SK-N-SH (cell line): Measurements from ENCODE around the gene CALML4. TPM values are rescaled to one million over a fixed set of nuclear protein-coding genes. Genes with fewer than 3 reads are reported as not detected.

Experiments
- CTCF ChIA-PET: fragments of 300-600, 350-600 bp; formaldehyde crosslinking; extraction: SDS; loops from one replicate; lab custom pipeline; 2021; lab: Yijun Ruan, JAX
- POLR2A ChIA-PET: fragments of 350-600 bp; sonication (Branson Sonifier 250); formaldehyde crosslinking; extraction: SDS; loops from one replicate; lab custom pipeline; 2020; ENCODE audit warnings: antibody characterized with exemption, inconsistent platforms; lab: Yijun Ruan, JAX
- DNase-seq: peaks from one replicate; pipeline ENCODE4 v3.0.0; 2012
- H2AFZ ChIP-seq: fragments of 200-600 bp; sonication (generic); 2 replicates; pipeline ENCODE4 v1.8.1; 2016; ENCODE audit warnings: antibody characterized with exemption, mild to moderate bottlenecking, low read depth
- H3F3A ChIP-seq: fragments of 200-600 bp; sonication (generic); replicated peaks from 2 replicates; pipeline ENCODE3; 2016; ENCODE audit warnings: antibody characterized with exemption, mild to moderate bottlenecking; ENCODE audit not compliant: insufficient read depth
- H3K27ac ChIP-seq, 2 experiments: fragments of 200-500 bp in 1 of 2; fragments of 200-600 bp in 1 of 2; sonication (Bioruptor generic) in 1 of 2; sonication (generic), shearing (Covaris generic) in 1 of 2; 2 replicates each; pipeline versions ENCODE4 v1.5.1 to v1.6.1; 2014 to 2016; ENCODE audit warnings: low read depth in 2 of 2, inconsistent platforms in 1 of 2, low read length in 1 of 2, mild to moderate bottlenecking in 1 of 2, mixed read lengths in 1 of 2
- H3K27me3 ChIP-seq: fragments of 200-600 bp; sonication (generic), shearing (Covaris generic); 2 replicates; pipeline ENCODE4 v1.6.1; 2016; ENCODE audit warnings: mixed run types; ENCODE audit not compliant: insufficient read depth
- H3K36me3 ChIP-seq, 2 experiments: fragments of 200-500 bp in 1 of 2; fragments of 200-600 bp in 1 of 2; sonication (Bioruptor generic) in 1 of 2; sonication (generic) in 1 of 2; replicated peaks in 1 of 2; 2 replicates each; pipeline versions ENCODE3 to v1.5.1; 2014 to 2016; ENCODE audit warnings: low read length in 1 of 2, mild to moderate bottlenecking in 1 of 2; ENCODE audit not compliant: insufficient read depth in 2 of 2, control insufficient read depth in 1 of 2
- H3K4me1 ChIP-seq, 2 experiments: fragments of 200-500 bp in 1 of 2; fragments of 200-600 bp in 1 of 2; sonication (Bioruptor generic) in 1 of 2; sonication (generic), shearing (Covaris generic) in 1 of 2; 2 replicates each; pipeline versions ENCODE4 v1.5.1 to v1.6.1; 2014 to 2016; ENCODE audit warnings: low read depth in 1 of 2, low read length in 1 of 2, mixed run types in 1 of 2; ENCODE audit not compliant: insufficient read depth in 2 of 2, control insufficient read depth in 1 of 2
- H3K4me2 ChIP-seq: fragments of 200-600 bp; sonication (generic), shearing (Covaris generic); 2 replicates; pipeline ENCODE4 v1.6.1; 2017; ENCODE audit warnings: mixed run types
- H3K4me3 ChIP-seq, 2 experiments: fragments of 200-500 bp in 1 of 2; fragments of 200-600 bp in 1 of 2; sonication (Bioruptor generic) in 1 of 2; sonication (generic), shearing (Covaris generic) in 1 of 2; 2 replicates each; pipeline versions ENCODE4 v1.5.1 to v1.8.1; 2014 to 2016; ENCODE audit warnings: low read depth in 2 of 2, inconsistent platforms in 1 of 2, low read length in 1 of 2, mild to moderate bottlenecking in 1 of 2, mixed read lengths in 1 of 2, moderate library complexity in 1 of 2
- H3K79me2 ChIP-seq: fragments of 200-600 bp; sonication (generic); 2 replicates; pipeline ENCODE4 v1.8.1; 2017; ENCODE audit warnings: mild to moderate bottlenecking; ENCODE audit not compliant: insufficient read depth
- H3K9ac ChIP-seq: fragments of 200-600 bp; sonication (generic); 2 replicates; pipeline ENCODE4 v1.6.1; 2017; ENCODE audit warnings: mixed run types
- H3K9me2 ChIP-seq: fragments of 200-600 bp; sonication (generic); 2 replicates; pipeline ENCODE4 v1.6.1; 2017; ENCODE audit warnings: mixed run types
- H3K9me3 ChIP-seq: fragments of 200-600 bp; sonication (generic); 2 replicates; pipeline ENCODE4 v1.6.1; 2017; ENCODE audit warnings: mixed run types, mild to moderate bottlenecking, moderate library complexity
- H4K20me1 ChIP-seq: fragments of 200-600 bp; sonication (generic); 2 replicates; pipeline ENCODE4 v1.6.1; 2017; ENCODE audit warnings: mild to moderate bottlenecking, mixed run types; ENCODE audit not compliant: insufficient read depth
- ELF1 ChIP-seq: IDR thresholded peaks from 2 replicates; pipeline ENCODE4 v1.4.0; 2012
- EZH2phosphoT487 ChIP-seq: fragments of 200-600 bp; sonication (generic); IDR thresholded peaks from 2 replicates; pipeline ENCODE4 v1.6.1; 2017; ENCODE audit warnings: low read depth, mixed run types, mild to moderate bottlenecking, antibody characterized with exemption, moderate library complexity, borderline replicate concordance
- JUND ChIP-seq: IDR thresholded peaks from 2 replicates; pipeline ENCODE4 v1.4.0; 2012
- MAX ChIP-seq: IDR thresholded peaks from 2 replicates; pipeline ENCODE4 v1.4.0; 2012; ENCODE audit warnings: low read depth
- NFIC ChIP-seq: IDR thresholded peaks from 2 replicates; pipeline ENCODE4 v1.4.0; 2012; ENCODE audit warnings: borderline replicate concordance
- POLR2AphosphoS5 ChIP-seq: IDR thresholded peaks from 2 replicates; pipeline ENCODE4 v1.6.1; 2012; ENCODE audit warnings: low read depth, low read length
- RAD21 ChIP-seq: IDR thresholded peaks from 2 replicates; pipeline ENCODE4 v1.6.1; 2012; ENCODE audit warnings: mild to moderate bottlenecking, low read length
- RCOR1 ChIP-seq: fragments of 150-350 bp; IDR thresholded peaks from 2 replicates; pipeline ENCODE4 v1.6.1; 2017; ENCODE audit warnings: antibody characterized with exemption, low read length
- REST ChIP-seq: IDR thresholded peaks from 2 replicates; pipeline ENCODE4 v1.6.1; 2012; ENCODE audit warnings: mild to moderate bottlenecking, low read depth, low read length, moderate library complexity
- RFX5 ChIP-seq: IDR thresholded peaks from 2 replicates; pipeline ENCODE4 v1.6.1; 2012; ENCODE audit warnings: mild to moderate bottlenecking, improper control_type of control experiment, low read length
- RXRA ChIP-seq: IDR thresholded peaks from 2 replicates; pipeline ENCODE4 v1.4.0; 2012; ENCODE audit warnings: low read depth, mild to moderate bottlenecking, borderline replicate concordance
- SMC3 ChIP-seq: IDR thresholded peaks from 2 replicates; pipeline ENCODE4 v1.6.1; 2012; ENCODE audit warnings: low read depth, low read length, improper control_type of control experiment
- TAF1 ChIP-seq: IDR thresholded peaks from 2 replicates; pipeline ENCODE4 v1.6.1; 2012; ENCODE audit warnings: low read depth, mild to moderate bottlenecking, low read length, moderate library complexity, borderline replicate concordance
- TCF12 ChIP-seq: IDR thresholded peaks from 2 replicates; pipeline ENCODE4 v1.4.0; 2012
- USF1 ChIP-seq: IDR thresholded peaks from 2 replicates; pipeline ENCODE4 v1.4.0; 2012; ENCODE audit warnings: low read depth, borderline replicate concordance
- USF2 ChIP-seq: fragments of 150-350 bp; IDR thresholded peaks from 2 replicates; pipeline ENCODE4 v1.6.1; 2017; ENCODE audit warnings: antibody characterized with exemption, low read length, low read depth, borderline replicate concordance
- WGBS: methylation state at CpG from one replicate; pipeline ENCODE4 v1.1.6; 2017; ENCODE audit warnings: low lambda C conversion rate; 5-methylcytosine and 5-hydroxymethylcytosine counted together
- polyA plus RNA-seq, 3 experiments: library from polyadenylated mRNA; depleted of rRNA; stranded (reverse); fragments of >200 nt; gene quantifications; 2 replicates each; pipeline ENCODE4 v1.2.3, GENCODE V29; 2012

Gene CALML4
- polyA plus RNA-seq, 1 of the 3 experiments (the other 2 are of a cell fraction): 3.1 TPM

- Histone ChIP-seq H3K79me2 (peaks cover 57% of the 10 kb centered on the region), H3K9ac (no peak overlapping the region), H3K9me2 (no peaks in the 10 kb centered on the region), H3K27ac (no peak overlapping the region), H3K36me3 (peaks cover 5 to 13% of the 10 kb centered on the region in 2 experiments), H3K9me3 (no peaks in the 10 kb centered on the region), H3K27me3 (no peaks in the 10 kb centered on the region), H4K20me1 (0 out of 2 replicates have a peak, but pooled peaks cover 2% of the 10 kb centered on the region), H3K4me1 (no peaks in the 10 kb centered on the region), H2AFZ (no peak overlapping the region), H3K4me3 (no peak overlapping the region), H3F3A (peaks cover 4% of the 10 kb centered on the region), H3K4me2 (no peak overlapping the region)
- TF ChIP-seq ELF1 (no peak), MAX (no peak), TCF12 (no peak), POLR2AphosphoS5 (no peak), REST (no peak), USF2 (no peak), NFIC (no peak), JUND (no peak), SMC3 (no peak), RAD21 (no peak), RXRA (no peak), EZH2phosphoT487 (no peak), RFX5 (no peak), TAF1 (no peak), USF1 (no peak), RCOR1 (no peak)
- ChIA-PET CTCF (interaction anchor here (1.8 to 3.4 kb wide), 3 partner anchors 10 to 358 kb away, joined by 7 to 23 read pairs (median 10); partner anchors contain the start of gene CLN6), POLR2A (no interaction called here)
- DNase-seq: no peak
- WGBS: 100% methylated on average over 2 of the region's 2 CpGs
Observed at GRCh38 chr15:68220489-68220888, 15.4 kb upstream of the CALML4 start.
